GM12872 (cell line): ENCODE data around the gene ADAMTS2.

Experiments
- TF ChIP-seq, protein P1 (sequence below): IDR thresholded peaks from 3 replicates; pipeline ENCODE4 v1.5.1; 2011; ENCODE audit warnings: low read depth, mild to moderate bottlenecking, low read length, moderate library complexity; ENCODE audit not compliant: insufficient read depth

The ADAMTS2 gene

GRCh38 chr5:179147991-179148702 is 197.1 kb downstream of the ADAMTS2 start:
- TF ChIP-seq, protein P1, sequence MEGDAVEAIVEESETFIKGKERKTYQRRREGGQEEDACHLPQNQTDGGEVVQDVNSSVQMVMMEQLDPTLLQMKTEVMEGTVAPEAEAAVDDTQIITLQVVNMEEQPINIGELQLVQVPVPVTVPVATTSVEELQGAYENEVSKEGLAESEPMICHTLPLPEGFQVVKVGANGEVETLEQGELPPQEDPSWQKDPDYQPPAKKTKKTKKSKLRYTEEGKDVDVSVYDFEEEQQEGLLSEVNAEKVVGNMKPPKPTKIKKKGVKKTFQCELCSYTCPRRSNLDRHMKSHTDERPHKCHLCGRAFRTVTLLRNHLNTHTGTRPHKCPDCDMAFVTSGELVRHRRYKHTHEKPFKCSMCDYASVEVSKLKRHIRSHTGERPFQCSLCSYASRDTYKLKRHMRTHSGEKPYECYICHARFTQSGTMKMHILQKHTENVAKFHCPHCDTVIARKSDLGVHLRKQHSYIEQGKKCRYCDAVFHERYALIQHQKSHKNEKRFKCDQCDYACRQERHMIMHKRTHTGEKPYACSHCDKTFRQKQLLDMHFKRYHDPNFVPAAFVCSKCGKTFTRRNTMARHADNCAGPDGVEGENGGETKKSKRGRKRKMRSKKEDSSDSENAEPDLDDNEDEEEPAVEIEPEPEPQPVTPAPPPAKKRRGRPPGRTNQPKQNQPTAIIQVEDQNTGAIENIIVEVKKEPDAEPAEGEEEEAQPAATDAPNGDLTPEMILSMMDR = no peak

DNA sequence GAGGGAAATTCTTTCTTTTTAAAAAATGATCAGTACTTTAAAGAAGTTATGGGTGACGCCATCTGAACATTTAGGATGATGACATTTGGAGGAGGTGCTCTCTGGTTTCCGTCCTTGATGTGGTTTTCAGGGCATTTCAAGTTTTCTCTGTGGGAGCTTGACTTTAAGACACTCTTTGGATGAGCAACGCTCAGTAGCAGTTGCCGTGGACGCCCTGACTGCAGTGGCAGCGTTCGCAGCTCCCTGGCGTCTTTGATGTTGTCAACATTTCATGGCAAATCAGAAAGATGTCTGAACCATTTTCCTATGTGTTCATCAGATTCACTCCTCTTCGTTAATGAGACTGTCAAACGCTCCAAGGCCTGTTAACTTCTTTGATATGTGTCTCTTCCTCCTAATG is 199.0 kb downstream of the ADAMTS2 start:
- TF ChIP-seq, protein P1 = no peak

- TF ChIP-seq, protein P1 = no peak
These were observed 201.8 kb downstream of the ADAMTS2 start for GRCh38 chr5:179143446-179143845.

DNA sequence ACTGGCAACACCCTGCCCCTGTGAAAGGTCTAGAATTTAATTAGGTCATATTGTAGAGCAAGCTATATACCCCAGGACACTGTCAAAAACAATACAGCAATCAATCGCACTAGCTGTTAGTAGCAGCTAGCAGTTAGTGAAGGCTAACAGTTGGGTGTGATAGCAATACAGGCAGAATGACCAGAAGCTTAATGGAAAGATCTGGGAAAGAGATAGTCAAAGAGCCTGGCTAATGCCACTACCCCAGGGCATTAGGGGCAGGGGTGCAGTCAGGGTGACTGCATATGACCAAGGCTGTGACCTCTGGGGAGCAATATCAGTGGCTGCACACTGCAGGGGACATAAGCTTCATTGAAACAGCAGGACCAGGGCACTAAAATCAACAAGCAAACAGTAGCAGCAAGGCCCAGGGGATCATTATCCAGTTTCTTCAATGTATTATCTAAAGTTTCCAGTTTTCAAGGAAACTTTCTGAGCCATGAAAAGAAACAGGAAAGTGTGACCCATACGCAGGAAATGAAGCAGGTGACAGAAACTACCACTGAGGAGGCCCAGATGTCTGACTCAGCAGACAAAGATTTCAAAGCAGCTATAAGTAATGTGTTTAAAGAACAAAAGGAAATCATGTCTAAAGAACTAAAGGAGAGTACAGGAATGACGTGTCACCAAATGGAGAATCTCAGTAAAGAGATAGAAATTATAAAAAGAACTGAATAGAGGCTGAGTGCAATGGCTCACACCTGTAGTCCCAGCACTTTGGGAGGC is 202.6 kb downstream of the ADAMTS2 start:
- TF ChIP-seq, protein P1 = no peak

DNA sequence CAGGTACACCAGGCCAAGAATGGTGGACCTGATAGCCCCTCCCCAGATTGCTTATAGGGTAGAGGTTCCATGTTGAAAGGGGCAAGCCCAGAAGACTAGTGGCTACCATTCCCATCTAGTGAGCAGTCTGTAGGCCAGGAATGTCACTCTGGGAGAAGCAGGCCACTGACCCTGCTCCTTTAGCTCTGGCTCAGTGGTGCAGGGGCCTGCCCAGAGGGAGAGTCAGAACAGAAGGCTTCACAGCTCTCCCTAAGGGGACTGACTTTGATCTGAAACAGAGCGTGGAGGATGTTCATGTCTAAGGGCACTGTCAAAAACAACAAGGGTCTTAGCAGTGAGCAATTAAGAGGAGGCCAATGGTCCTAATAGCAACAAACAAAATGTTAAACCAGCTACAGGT is 203.4 kb downstream of the ADAMTS2 start:
- TF ChIP-seq, protein P1 = no peak

- TF ChIP-seq, protein P1 = no peak
These were observed 205.0 kb downstream of the ADAMTS2 start for GRCh38 chr5:179140293-179140692.

DNA sequence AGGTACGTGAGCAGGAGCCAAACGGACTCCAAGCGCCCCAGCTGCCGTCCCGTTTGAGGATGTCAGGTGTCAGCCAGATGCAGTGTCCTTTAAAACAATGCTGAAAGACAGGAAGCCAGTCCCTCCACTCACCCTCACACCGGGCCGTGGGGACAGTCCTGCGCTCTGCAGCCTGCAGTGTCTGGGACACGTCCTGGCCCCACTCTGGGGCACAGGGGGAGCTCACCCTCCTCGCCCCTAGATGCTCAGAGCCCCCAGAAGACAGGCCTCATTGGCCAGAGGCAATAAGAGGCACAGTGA is 205.4 kb downstream of the ADAMTS2 start:
- TF ChIP-seq, protein P1 = no peak
